ENCODE measurements around the gene SLC11A2.
"Not testable (repeated sequence)": the region's sequence is repeated elsewhere in the genome, so short reads cannot be mapped to it uniquely, and the experiment has no call there.

The SLC11A2 gene

GRCh38 chr12:51019927-51020326, 6.3 kb downstream of the SLC11A2 start:
- no peak for DNase-seq (ENCODE audit: low read depth)
- no peak overlapping the region for H3K4me3 ChIP-seq (ENCODE audit: low read depth, low read length)
- TF ChIP-seq CTCF (IDR thresholded peaks at IDR 0.05; ENCODE audit: control insufficient read depth, extremely low read depth, insufficient read depth) = no peak

- DNase-seq (ENCODE audit: low read depth) = no peak
- no peak overlapping the region for H3K4me3 ChIP-seq (ENCODE audit: low read depth, low read length)
- TF ChIP-seq CTCF (IDR thresholded peaks at IDR 0.05; ENCODE audit: control insufficient read depth, extremely low read depth, insufficient read depth) = no peak
Measured at GRCh38 chr12:51018956-51019355, 7.2 kb downstream of the SLC11A2 start.

GRCh38 chr12:51017452-51017851, 8.7 kb downstream of the SLC11A2 start:
- DNase-seq (ENCODE audit: low read depth) = no peak
- TF ChIP-seq CTCF (IDR thresholded peaks at IDR 0.05; ENCODE audit: control insufficient read depth, extremely low read depth, insufficient read depth) = no peak
- H3K4me3 ChIP-seq (ENCODE audit: low read depth, low read length) = no peak overlapping the region

GRCh38 chr12:51014467-51014866, 11.7 kb downstream of the SLC11A2 start:
- not testable (repeated sequence) for DNase-seq (ENCODE audit: low read depth); H3K4me3 ChIP-seq (ENCODE audit: low read depth, low read length)

DNA sequence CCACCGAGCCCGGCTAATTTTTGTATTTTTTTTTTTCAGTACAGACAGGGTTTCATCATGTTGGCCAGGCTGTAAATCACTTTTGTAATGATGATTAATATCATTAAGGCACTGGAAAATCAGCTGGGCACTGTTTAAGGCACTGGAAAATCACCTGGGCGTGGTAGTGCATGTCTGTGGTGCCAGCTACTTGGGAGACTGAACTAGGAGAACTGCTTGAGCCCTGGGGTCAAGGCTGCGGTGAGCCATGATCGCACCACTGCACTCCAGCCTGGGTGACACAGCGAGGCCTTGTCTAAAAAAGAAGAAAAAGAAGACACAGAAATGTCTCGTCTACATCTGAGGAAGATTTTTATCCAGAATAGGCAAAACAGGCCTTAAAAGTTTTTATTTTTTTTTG, 12.7 kb downstream of the SLC11A2 start:
- no peak for DNase-seq (ENCODE audit: low read depth)
- no peak overlapping the region for H3K4me3 ChIP-seq (ENCODE audit: low read depth, low read length)
- no peak for TF ChIP-seq CTCF (IDR thresholded peaks at IDR 0.05; ENCODE audit: control insufficient read depth, extremely low read depth, insufficient read depth)

GRCh38 chr12:51012570-51013236, 13.5 kb downstream of the SLC11A2 start:
- H3K4me3 ChIP-seq (ENCODE audit: low read depth, low read length) = no peak overlapping the region
- TF ChIP-seq CTCF (IDR thresholded peaks at IDR 0.05; ENCODE audit: control insufficient read depth, extremely low read depth, insufficient read depth) = no peak
- DNase-seq (ENCODE audit: low read depth) = no peak

DNA sequence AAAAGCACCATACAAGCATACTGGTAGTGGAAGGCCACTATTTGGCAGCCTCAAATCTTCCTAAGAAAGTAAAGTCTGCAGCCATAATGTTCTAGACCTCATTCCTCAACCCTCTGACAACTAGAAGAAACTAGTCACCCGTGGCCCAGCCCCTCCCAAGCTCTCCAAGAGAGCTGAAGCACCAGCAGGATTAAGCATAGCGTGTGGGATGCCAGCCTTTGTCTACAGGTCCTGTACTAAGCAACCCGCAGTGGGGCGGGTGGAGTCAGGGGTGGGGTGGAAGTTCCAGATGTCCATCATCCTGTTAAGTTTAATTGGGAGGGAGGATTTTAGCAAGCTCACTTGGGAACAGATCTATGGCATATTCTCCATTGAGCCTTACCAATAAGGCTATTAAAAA, 14.2 kb downstream of the SLC11A2 start:
- TF ChIP-seq CTCF (IDR thresholded peaks at IDR 0.05; ENCODE audit: control insufficient read depth, extremely low read depth, insufficient read depth) = no peak
- DNase-seq (ENCODE audit: low read depth) = no peak
- no peak overlapping the region for H3K4me3 ChIP-seq (ENCODE audit: low read depth, low read length)
